Spleen (tissue), 11 donors: ENCODE results near the gene TEX52. TPM values are rescaled to one million over a fixed set of nuclear protein-coding genes. Genes with fewer than 3 reads are reported as not detected.
A peak's percentile ranks its signal among the peaks of the same experiment; 100 is the strongest.
"Not testable (repeated sequence)": the region's sequence is repeated elsewhere in the genome, so short reads cannot be mapped to it uniquely, and the experiment has no call there.

Experiments used
- DNase-seq: peaks from one replicate; pipeline ENCODE4 v3.0.0-alpha.2; 2020
- H3K27ac ChIP-seq, 8 donors: fragments of 200-600 bp; sonication (generic) in 7 of 8; 1 replicate in 4 of 8; 2 replicates in 4 of 8; pipeline versions ENCODE4 v1.5.0 to v1.8.0; 2016 to 2021; ENCODE audit warnings: inconsistent platforms in 4 of 8, mild to moderate bottlenecking in 4 of 8, moderate library complexity in 1 of 8
- H3K27me3 ChIP-seq, 7 donors: fragments of 200-600 bp; sonication (generic) in 6 of 7; replicated peaks in 1 of 7; 1 replicate in 4 of 7; 2 replicates in 3 of 7; pipeline versions ENCODE4 v1.5.0 to v1.8.0; 2016 to 2021; ENCODE audit warnings: inconsistent platforms in 3 of 7, mild to moderate bottlenecking in 1 of 7
- H3K36me3 ChIP-seq, 6 donors: fragments of 200-600 bp; sonication (generic) in 5 of 6; 1 replicate in 4 of 6; 2 replicates in 2 of 6; pipeline versions ENCODE4 v1.5.0 to v1.8.0; 2016 to 2021; ENCODE audit warnings: inconsistent platforms in 2 of 6
- H3K4me1 ChIP-seq, 6 donors: fragments of 200-600 bp; sonication (generic) in 5 of 6; 1 replicate in 3 of 6; 2 replicates in 3 of 6; pipeline versions ENCODE4 v1.5.0 to v1.8.0; 2016 to 2021; ENCODE audit warnings: inconsistent platforms in 3 of 6
- H3K4me3 ChIP-seq, 8 donors: fragments of 200-600 bp; sonication (generic) in 7 of 8; 1 replicate in 4 of 8; 2 replicates in 4 of 8; pipeline versions ENCODE4 v1.5.0 to v1.8.0; 2016 to 2021; ENCODE audit warnings: inconsistent platforms in 4 of 8, mild to moderate bottlenecking in 4 of 8, moderate library complexity in 2 of 8
- H3K9me3 ChIP-seq, 8 donors: fragments of 200-600 bp; sonication (generic) in 7 of 8; 1 replicate in 4 of 8; 2 replicates in 4 of 8; pipeline versions ENCODE4 v1.5.0 to v1.8.0; 2016 to 2021; ENCODE audit warnings: inconsistent platforms in 4 of 8
- POLR2A ChIP-seq, 3 donors: fragments of 450-650 bp; IDR thresholded peaks; one replicate each; pipeline ENCODE4 v1.5.1; 2017; ENCODE audit warnings: antibody characterized with exemption in 3 of 3, mild to moderate bottlenecking in 1 of 3
- POLR2AphosphoS5 ChIP-seq, 3 donors: sonication (generic); formaldehyde crosslinking; IDR thresholded peaks; one replicate each; pipeline ENCODE4 v1.5.1; 2017; ENCODE audit warnings: antibody characterized with exemption in 3 of 3
- WGBS, 5 donors: extraction: QIAGEN DNeasy Blood & Tissue Kit in 3 of 5; methylation state at CpG; one replicate each; pipeline versions ENCODE4 v1.1.5 to v1.1.7; 2013 to 2018; 5-methylcytosine and 5-hydroxymethylcytosine counted together
- intact Hi-C: fragments of 100-400 bp; cut with DNase I; formaldehyde crosslinking; loops from one replicate; pipeline ENCODE4 v1.15.0; 2023; ENCODE audit warnings: low total_unique reads
- polyA plus RNA-seq, 3 donors: library from polyadenylated mRNA; stranded (reverse); fragments of 200-250 nt; gene quantifications; one replicate each; pipeline ENCODE4 v1.2.1, GENCODE V29; 2013
- total RNA-seq, 7 donors: library from RNA; depleted of rRNA in 3 of 7; stranded (reverse); fragments of >200 nt in 3 of 7; fragmentation: NEBNext Ultra II Directional in 4 of 7; extraction: Animal tissue kit (Norgen Biotek cat#: 25700) in 4 of 7; gene quantifications; one replicate each; pipeline versions ENCODE4 v1.1.0 to v1.2.1, GENCODE V29; 2016 to 2021
- TF ChIP-seq, protein P1 (sequence below), 11 experiments: fragments of 200-600 bp in 7 of 11; fragments of 450-650 bp in 4 of 11; sonication (generic) in 4 of 11; IDR thresholded peaks in 8 of 11; conservative IDR thresholded peaks in 3 of 11; 1 replicate in 7 of 11; 2 replicates in 4 of 11; pipeline versions ENCODE4 v1.4.0 to v1.8.0; 2016 to 2021; ENCODE audit warnings: antibody characterized with exemption in 11 of 11, inconsistent platforms in 4 of 11, mild to moderate bottlenecking in 1 of 11
- donor health status: healthy with polysubstance abuse.
- donor health status: DM: no; HTN: no; CAD: no; lungs with moderate emphysema.
- donor health status: DM: no; HTN: no; CAD: no.
- donor health status: Bipolar disorder and iron deficiency.
- donor health status: healthy.
- donor health status: DM: no; HTN: no; CAD: no.
- donor health status: DM: yes; HTN: yes; CAD: no.

TEX52 gene
- total and polyA plus RNA-seq, 10 donors: not detected

DNA sequence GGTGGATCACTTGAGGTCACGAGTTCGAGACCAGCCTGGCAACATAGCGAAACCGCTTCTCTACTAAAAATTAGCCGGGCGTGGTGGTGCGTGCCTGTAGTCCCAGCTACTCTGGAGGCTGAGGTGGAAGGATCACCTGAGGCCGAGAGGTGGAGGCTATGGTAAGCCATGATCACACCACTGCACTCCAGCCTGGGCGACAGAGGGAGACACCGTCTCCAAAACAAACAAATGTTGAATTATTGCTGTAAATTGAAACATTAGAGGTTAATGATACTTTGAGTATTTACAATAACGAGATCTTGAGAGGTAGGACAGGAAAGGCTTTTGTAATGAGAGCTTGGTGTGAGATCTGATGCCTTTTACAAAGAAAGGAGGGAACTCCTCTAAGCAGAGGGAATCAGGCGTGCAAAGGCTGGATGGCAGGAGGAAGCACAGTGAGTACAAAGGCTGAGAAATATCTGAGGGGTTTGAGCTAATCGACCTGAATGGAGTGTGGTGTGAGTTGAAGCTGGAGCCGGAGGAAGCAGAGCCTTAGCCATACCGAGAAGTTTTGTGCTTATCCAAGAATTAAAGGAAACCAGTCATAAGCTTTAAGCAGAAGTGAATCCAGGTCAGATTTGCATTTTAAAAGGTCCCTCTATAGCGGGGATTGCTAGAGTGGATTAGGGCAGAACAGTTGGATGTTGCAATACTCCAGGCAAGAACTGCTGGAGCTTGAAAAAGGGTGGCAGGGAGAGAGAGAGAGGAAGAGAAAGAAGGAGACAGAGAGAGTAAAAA lies 21.3 kb upstream of the TEX52 start:
- peak overlapping the region; percentile 91 to 98 (median 95) for H3K27ac ChIP-seq
- TF ChIP-seq, protein P1, sequence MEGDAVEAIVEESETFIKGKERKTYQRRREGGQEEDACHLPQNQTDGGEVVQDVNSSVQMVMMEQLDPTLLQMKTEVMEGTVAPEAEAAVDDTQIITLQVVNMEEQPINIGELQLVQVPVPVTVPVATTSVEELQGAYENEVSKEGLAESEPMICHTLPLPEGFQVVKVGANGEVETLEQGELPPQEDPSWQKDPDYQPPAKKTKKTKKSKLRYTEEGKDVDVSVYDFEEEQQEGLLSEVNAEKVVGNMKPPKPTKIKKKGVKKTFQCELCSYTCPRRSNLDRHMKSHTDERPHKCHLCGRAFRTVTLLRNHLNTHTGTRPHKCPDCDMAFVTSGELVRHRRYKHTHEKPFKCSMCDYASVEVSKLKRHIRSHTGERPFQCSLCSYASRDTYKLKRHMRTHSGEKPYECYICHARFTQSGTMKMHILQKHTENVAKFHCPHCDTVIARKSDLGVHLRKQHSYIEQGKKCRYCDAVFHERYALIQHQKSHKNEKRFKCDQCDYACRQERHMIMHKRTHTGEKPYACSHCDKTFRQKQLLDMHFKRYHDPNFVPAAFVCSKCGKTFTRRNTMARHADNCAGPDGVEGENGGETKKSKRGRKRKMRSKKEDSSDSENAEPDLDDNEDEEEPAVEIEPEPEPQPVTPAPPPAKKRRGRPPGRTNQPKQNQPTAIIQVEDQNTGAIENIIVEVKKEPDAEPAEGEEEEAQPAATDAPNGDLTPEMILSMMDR (IDR thresholded peaks at IDR 0.05 in 8 of 11, conservative IDR thresholded peaks at IDR 0.05 in 3 of 11): no peak
- TF ChIP-seq POLR2AphosphoS5 (IDR thresholded peaks at IDR 0.05): peak in 1 of 3 donors; percentile 63
- no peaks in the 10 kb centered on the region for H3K9me3 ChIP-seq
- peaks cover 19 to 52% (median 33%) of the 10 kb centered on the region in 6 donors for H3K4me1 ChIP-seq
- peak; percentile 66 for DNase-seq
- H3K36me3 ChIP-seq: peaks cover 0 to 14% (median 0%) of the 10 kb centered on the region in 6 donors
- intact Hi-C loops: no loop called here
- peak overlapping the region; percentile 71 to 96 (median 86) for H3K4me3 ChIP-seq
- H3K27me3 ChIP-seq: no peaks in the 10 kb centered on the region
- 37 to 55% (median 39%) methylated on average over 16 of the region's 16 CpGs for WGBS, 5 donors

GRCh38 chr12:2877047-2877952 lies 20.5 kb upstream of the TEX52 start, which contains the start of the genes FOXM1 and RHNO1:
Gene FOXM1 (minus strand): TSS chr12:2877174. CDS start chr12:2874478, 2,696 bp downstream.
Gene RHNO1 (plus strand): TSS chr12:2877223. CDS start chr12:2885367, 8,144 bp downstream.
- intact Hi-C loops: no loop called here
- H3K27ac ChIP-seq: peak within 1 kb of the TSS; percentile 91 to 98 (median 95)
- H3K4me3 ChIP-seq: peak within 1 kb of the TSS; percentile 71 to 96 (median 86)
- WGBS, 5 donors: 0 to 1% (median 1%) methylated on average over 36 to 70 of the region's 70 CpGs
- H3K36me3 ChIP-seq: peaks cover 0 to 14% (median 0%) of the 10 kb centered on the region in 6 donors
- H3K4me1 ChIP-seq: peaks cover 19 to 52% (median 33%) of the 10 kb centered on the region in 6 donors
- no peaks in the 10 kb centered on the region for H3K9me3 ChIP-seq
- peak; percentile 97 for DNase-seq
- TF ChIP-seq, protein P1 (IDR thresholded peaks at IDR 0.05 in 8 of 11, conservative IDR thresholded peaks at IDR 0.05 in 3 of 11): peak in 2 of 11 experiments; percentile 12 to 26
- TF ChIP-seq POLR2A (IDR thresholded peaks at IDR 0.05): peak in 1 of 3 donors; percentile 44
- peak; percentile 92 to 97 (median 92) for TF ChIP-seq POLR2AphosphoS5 (IDR thresholded peaks at IDR 0.05)
- H3K27me3 ChIP-seq: no peaks in the 10 kb centered on the region

GRCh38 chr12:2876431-2877046 lies 19.7 kb upstream of the TEX52 start:
- H3K36me3 ChIP-seq: peaks cover 0 to 21% (median 0%) of the 10 kb centered on the region in 6 donors
- intact Hi-C loops: no loop called here
- peaks cover 19 to 52% (median 33%) of the 10 kb centered on the region in 6 donors for H3K4me1 ChIP-seq
- H3K27ac ChIP-seq: peak overlapping the region in 7 of 8 donors; percentile 93 to 98 (median 95)
- H3K4me3 ChIP-seq: peak overlapping the region; percentile 71 to 96 (median 86)
- WGBS, 5 donors: 3 to 11% (median 4%) methylated on average over 12 to 38 of the region's 38 CpGs
- H3K27me3 ChIP-seq: no peaks in the 10 kb centered on the region
- no peaks in the 10 kb centered on the region for H3K9me3 ChIP-seq
- no peak for DNase-seq
- TF ChIP-seq, protein P1 (IDR thresholded peaks at IDR 0.05 in 8 of 11, conservative IDR thresholded peaks at IDR 0.05 in 3 of 11): no peak
- TF ChIP-seq POLR2A (IDR thresholded peaks at IDR 0.05): no peak
- no peak for TF ChIP-seq POLR2AphosphoS5 (IDR thresholded peaks at IDR 0.05)

DNA sequence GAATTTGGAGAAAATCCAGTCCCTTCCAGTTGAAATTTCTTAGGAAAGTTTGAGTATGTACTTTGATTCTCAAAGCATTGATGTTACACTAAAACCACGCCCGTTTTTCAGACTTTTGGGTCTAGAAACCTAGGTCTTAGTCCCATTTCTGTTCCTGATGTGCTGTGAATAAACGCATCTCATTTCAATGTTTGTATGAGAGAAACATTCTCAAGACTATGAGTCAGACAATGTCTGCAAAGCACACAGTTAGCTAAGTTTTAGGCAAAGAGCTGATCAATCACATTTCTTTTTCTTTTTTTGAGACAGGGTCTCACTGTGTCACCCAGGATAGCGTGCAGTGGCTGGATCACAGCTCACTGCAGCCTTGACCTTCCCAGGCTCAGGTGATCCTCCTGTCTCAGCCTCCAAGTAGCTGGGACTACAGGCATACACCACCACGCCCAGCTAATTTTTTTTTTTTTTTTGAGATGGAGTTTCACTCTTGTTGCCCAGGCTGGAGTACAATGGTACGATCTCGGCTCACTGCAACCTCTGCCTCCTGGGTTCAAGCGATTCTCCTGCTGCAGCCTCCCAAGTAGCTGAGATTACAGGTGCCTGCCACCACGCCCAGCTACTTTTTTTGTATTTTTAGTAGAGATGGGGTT lies 12.3 kb upstream of the TEX52 start:
- H3K9me3 ChIP-seq, H3K27me3 ChIP-seq, DNase-seq, H3K4me3 ChIP-seq, H3K27ac ChIP-seq, H3K4me1 ChIP-seq, intact Hi-C loops: not testable (repeated sequence)
- WGBS, 5 donors: 84 to 99% (median 90%) methylated on average over 9 of the region's 9 CpGs
- peaks cover 0 to 74% (median 0%) of the 10 kb centered on the region in 6 donors for H3K36me3 ChIP-seq
